Endothelial cell of umbilical vein (primary cell): Measurements from ENCODE around the gene CUL5. TPM values are rescaled to one million over a fixed set of nuclear protein-coding genes. Genes with fewer than 3 reads are reported as not detected.
A peak's percentile ranks its signal among the peaks of the same experiment; 100 is the strongest.
"Not testable (repeated sequence)": the region's sequence is repeated elsewhere in the genome, so short reads cannot be mapped to it uniquely, and the experiment has no call there.

ENCODE experiments used
- BruUV-seq: library from RNA; stranded (reverse); fragments of 400-500 nt; replicated peaks from 2 replicates; lab custom pipeline; 2021; lab: Mats Ljungman, UMichigan
- CTCF ChIA-PET: fragments of 300-600, 350-600 bp; sonication (Branson Sonifier 250); formaldehyde crosslinking; loops from one replicate; lab custom pipeline; 2021; ENCODE audit warnings: antibody characterized with exemption, inconsistent platforms; lab: Charles Lee
- POLR2A ChIA-PET: fragments of 300-600, 350-600 bp; sonication (Branson Sonifier 250); formaldehyde crosslinking; loops from one replicate; lab custom pipeline; 2021; ENCODE audit warnings: antibody characterized with exemption, inconsistent platforms; lab: Charles Lee
- DNase-seq: peaks from one replicate; pipeline ENCODE4 v3.0.0-alpha.2; 2011; ENCODE audit warnings: low read depth, low spot score
- FAIRE-seq: peaks from 2 replicates; lab custom pipeline; 2011; peaks lifted over from hg19 to GRCh38; lab: Jason Lieb, UNC
- H2AFZ ChIP-seq: 2 replicates; pipeline ENCODE4 v1.6.0; 2012; ENCODE audit warnings: low read depth, low read length, control low read depth, inconsistent platforms
- H3K27ac ChIP-seq: 2 replicates; pipeline ENCODE4 v1.5.1; 2011; ENCODE audit warnings: low read depth, mild to moderate bottlenecking, control low read depth, low read length, moderate library complexity; ENCODE audit not compliant: insufficient read depth
- H3K27me3 ChIP-seq, 2 experiments: 2 replicates each; pipeline versions ENCODE4 v1.6.0 to v1.6.1; 2011; ENCODE audit warnings: low read length in 2 of 2, mixed read lengths in 1 of 2; ENCODE audit not compliant: control insufficient read depth in 2 of 2, insufficient read depth in 2 of 2
- H3K36me3 ChIP-seq, 2 experiments: 2 replicates in 1 of 2; 3 replicates in 1 of 2; pipeline ENCODE4 v1.5.1; 2011; ENCODE audit warnings: low read length in 2 of 2, mild to moderate bottlenecking in 1 of 2, moderate library complexity in 1 of 2; ENCODE audit not compliant: control insufficient read depth in 2 of 2, insufficient read depth in 2 of 2; ENCODE audit errors: extremely low read depth in 1 of 2
- H3K4me1 ChIP-seq: 3 replicates; pipeline ENCODE4 v1.5.1; 2011; ENCODE audit warnings: mild to moderate bottlenecking, low read length; ENCODE audit not compliant: control insufficient read depth, insufficient read depth; ENCODE audit errors: extremely low read depth
- H3K4me2 ChIP-seq: 2 replicates; pipeline ENCODE4 v1.6.1; 2011; ENCODE audit warnings: low read length, control low read depth, mixed read lengths; ENCODE audit not compliant: insufficient read depth
- H3K4me3 ChIP-seq, 3 experiments: fragments of 200-600 bp in 1 of 3; sonication (generic), shearing (Covaris generic) in 1 of 3; replicated peaks in 1 of 3; 2 replicates each; pipeline ENCODE4 v1.5.1; 2011 to 2016; ENCODE audit warnings: control low read depth in 3 of 3, low read length in 3 of 3, mild to moderate bottlenecking in 2 of 3, inconsistent platforms in 1 of 3, low read depth in 1 of 3, moderate library complexity in 1 of 3; ENCODE audit not compliant: insufficient read depth in 1 of 3
- H3K79me2 ChIP-seq: 2 replicates; pipeline ENCODE4 v1.6.0; 2012; ENCODE audit warnings: low read length, inconsistent platforms; ENCODE audit not compliant: control insufficient read depth, insufficient read depth
- H3K9ac ChIP-seq: replicated peaks from 2 replicates; pipeline ENCODE3; 2011; ENCODE audit warnings: low read length, control low read depth; ENCODE audit not compliant: insufficient read depth; ENCODE audit errors: extremely low read depth
- H3K9me1 ChIP-seq: replicated peaks from 3 replicates; pipeline ENCODE4 v1.6.0; 2011; ENCODE audit warnings: mild to moderate bottlenecking, low read length; ENCODE audit not compliant: control insufficient read depth, insufficient read depth; ENCODE audit errors: extremely low read depth
- H3K9me3 ChIP-seq: replicated peaks from 2 replicates; pipeline ENCODE4 v1.5.1; 2012; ENCODE audit warnings: low read length, inconsistent platforms; ENCODE audit not compliant: control insufficient read depth, insufficient read depth
- H4K20me1 ChIP-seq: replicated peaks from 2 replicates; pipeline ENCODE3; 2011; ENCODE audit warnings: mild to moderate bottlenecking, low read length; ENCODE audit not compliant: control insufficient read depth, insufficient read depth; ENCODE audit errors: extremely low read depth
- CTCF ChIP-seq, 2 donors: IDR thresholded peaks; 1 replicate in 1 of 2; 2 replicates in 1 of 2; pipeline ENCODE4 v1.5.1; 2011; ENCODE audit warnings: low read length in 2 of 2, mild to moderate bottlenecking in 2 of 2, moderate library complexity in 2 of 2, control low read depth in 1 of 2, inconsistent platforms in 1 of 2, low read depth in 1 of 2; ENCODE audit not compliant: insufficient read depth in 1 of 2; ENCODE audit errors: extremely low read depth in 1 of 2
- FOS ChIP-seq: IDR thresholded peaks from 2 replicates; pipeline ENCODE4 v1.6.1; 2011; ENCODE audit warnings: mild to moderate bottlenecking, low read length, moderate library complexity, borderline replicate concordance; ENCODE audit not compliant: insufficient read depth
- GATA2 ChIP-seq: IDR thresholded peaks from 2 replicates; pipeline ENCODE4 v1.7.0; 2011; ENCODE audit warnings: low read depth, mild to moderate bottlenecking, moderate library complexity, mixed read lengths, low read length; ENCODE audit not compliant: insufficient read length, insufficient read depth
- JUN ChIP-seq: IDR thresholded peaks from 2 replicates; pipeline ENCODE4 v1.6.1; 2011; ENCODE audit warnings: borderline replicate concordance, low read depth; ENCODE audit not compliant: insufficient read length, insufficient read depth
- MAX ChIP-seq: IDR thresholded peaks from 2 replicates; pipeline ENCODE4 v1.6.1; 2011; ENCODE audit not compliant: insufficient read depth, insufficient read length
- MYC ChIP-seq: IDR thresholded peaks from one replicate; pipeline ENCODE4 v1.6.1; 2011; ENCODE audit warnings: mild to moderate bottlenecking, low read depth, low read length
- POLR2A ChIP-seq: IDR thresholded peaks from 2 replicates; pipeline ENCODE4 v1.6.1; 2012; ENCODE audit warnings: low read depth, mild to moderate bottlenecking, control low read depth, low read length
- POLR2AphosphoS5 ChIP-seq: IDR thresholded peaks from 2 replicates; pipeline ENCODE4 v1.6.1; 2012; ENCODE audit warnings: low read depth, mild to moderate bottlenecking, control low read depth, low read length, moderate library complexity; ENCODE audit not compliant: insufficient read depth
- dilution Hi-C: fragments of 300-500 bp; cut with MboI; formaldehyde crosslinking; loops from one replicate; pipeline ENCODE4 v1.15.0; 2019; ENCODE audit warnings: low sequenced_read_pairs; ENCODE audit not compliant: extremely low pct_ligation_motif_present
- intact Hi-C: fragments of 100-400 bp; cut with micrococcal nuclease; formaldehyde crosslinking; loops from one replicate; pipeline ENCODE4 v1.10.0; 2022
- polyA plus RNA-seq, 4 experiments: library from polyadenylated mRNA; depleted of rRNA in 3 of 4; stranded (reverse) in 3 of 4; unstranded in 1 of 4; fragments of >200 nt; gene quantifications; 2 replicates each; pipeline versions ENCODE4 v1.2.1 to v1.2.3, GENCODE V29; 2011 to 2012; ENCODE audit warnings: missing spikeins in 1 of 4
- total RNA-seq: library from RNA; stranded (reverse); gene quantifications from 2 replicates; pipeline ENCODE4 v1.2.3, GENCODE V29; 2021

CUL5 gene
- total and polyA plus RNA-seq, 2 donors (not counting 3 experiments of a cell fraction or from before 2014, with no cell fraction given), result 9.9 to 36.6 TPM

- DNase-seq, H3K9ac ChIP-seq, H3K9me3 ChIP-seq, BruUV-seq, FAIRE-seq, H3K36me3 ChIP-seq, H2AFZ ChIP-seq, POLR2A ChIA-PET, H3K9me1 ChIP-seq, H3K27me3 ChIP-seq, dilution Hi-C loops, H4K20me1 ChIP-seq: not testable (repeated sequence)
- intact Hi-C loops, result loop anchor here (1.0 to 5.0 kb wide), 4 partner anchors 101 to 376 kb away; partner anchors contain the start of genes C11orf65, CUL5, NPAT and POGLUT3
- H3K27ac ChIP-seq, result peak overlapping the region; percentile 2
- H3K79me2 ChIP-seq, result peaks cover 33% of the 10 kb centered on the region
- peak overlapping the region in 2 of 3 experiments; percentile 60 to 85 for H3K4me3 ChIP-seq
- peak overlapping the region; percentile 90 for H3K4me2 ChIP-seq
- H3K4me1 ChIP-seq, result peaks cover 16% of the 10 kb centered on the region
- CTCF ChIA-PET, result interaction anchor here (0.7 to 4.5 kb wide), 3 partner anchors 102 to 528 kb away, joined by 3 to 144 read pairs (median 3); partner anchors contain the start of gene ATM
Measured at GRCh38 chr11:108120936-108121273, 112.2 kb downstream of the CUL5 start.

GRCh38 chr11:108121274-108122155, 112.8 kb downstream of the CUL5 start, which contains the start of gene ACAT1:
Gene ACAT1 (plus strand): TSS chr11:108121567. CDS start chr11:108121607, 40 bp downstream.
- FAIRE-seq, result peak; percentile 95
- peaks cover 37% of the 10 kb centered on the region for H3K79me2 ChIP-seq
- TF ChIP-seq FOS, result no peak
- peak; percentile 43 for TF ChIP-seq MAX
- peak; percentile 61 for TF ChIP-seq MYC
- TF ChIP-seq POLR2AphosphoS5, result peak; percentile 91
- peak; percentile 87 for TF ChIP-seq POLR2A
- TF ChIP-seq CTCF (IDR thresholded peaks at IDR 0.05; ENCODE audit: extremely low read depth in 1 of 2, insufficient read depth in 1 of 2, low read depth in 1 of 2, low read length in 2 of 2), result peak in 1 of 2 donors; percentile 38
- no peak for TF ChIP-seq GATA2
- no peak for TF ChIP-seq JUN
- peak within 1 kb of the TSS; percentile 19 for H3K27ac ChIP-seq
- peak within 1 kb of the TSS; percentile 66 for H3K9ac ChIP-seq
- no peaks in the 10 kb centered on the region for H3K27me3 ChIP-seq
- H3K9me3 ChIP-seq, result no peaks in the 10 kb centered on the region
- DNase-seq, result peak; percentile 92
- peak within 1 kb of the TSS; percentile 58 to 85 (median 60) for H3K4me3 ChIP-seq
- peak within 1 kb of the TSS; percentile 77 for H2AFZ ChIP-seq
- no peaks in the 10 kb centered on the region for H4K20me1 ChIP-seq
- peaks cover 16% of the 10 kb centered on the region for H3K4me1 ChIP-seq
- CTCF ChIA-PET, result interaction anchor here (0.7 to 1.7 kb wide), 4 partner anchors 27 to 527 kb away, joined by 3 read pairs; partner anchors contain the start of genes ATM and CUL5
- H3K36me3 ChIP-seq, result no peaks in the 10 kb centered on the region
- dilution Hi-C loops (no loop called here), intact Hi-C loops (loop anchor here (1.0 to 5.0 kb wide), 4 partner anchors 101 to 376 kb away; partner anchors contain the start of genes C11orf65, CUL5, NPAT and POGLUT3)
- POLR2A ChIA-PET, result no interaction called here
- BruUV-seq, result TSS peak; percentile 54
- no peaks in the 10 kb centered on the region for H3K9me1 ChIP-seq
- H3K4me2 ChIP-seq, result peak within 1 kb of the TSS; percentile 90
